HEK293 (cell line): ENCODE results near the gene P2RY11.

ENCODE experiments used
- BCL6B ChIP-seq: fragments of 450-650 bp; formaldehyde crosslinking; IDR thresholded peaks from 2 replicates; pipeline ENCODE4 v1.5.1; 2017; ENCODE audit warnings: missing biosample characterization, missing genetic modification characterization
- GLIS1 ChIP-seq: fragments of 450-650 bp; formaldehyde crosslinking; IDR thresholded peaks from 2 replicates; pipeline ENCODE4 v1.5.1; 2016; ENCODE audit warnings: missing biosample characterization, missing genetic modification characterization
- MZF1 ChIP-seq: fragments of 450-650 bp; formaldehyde crosslinking; IDR thresholded peaks from 2 replicates; pipeline ENCODE4 v1.5.1; 2017; ENCODE audit warnings: missing biosample characterization, missing genetic modification characterization, borderline replicate concordance
- SCRT1 ChIP-seq: fragments of 450-650 bp; formaldehyde crosslinking; IDR thresholded peaks from 2 replicates; pipeline ENCODE4 v1.5.1; 2016; ENCODE audit warnings: missing biosample characterization, missing genetic modification characterization, borderline replicate concordance
- SP7 ChIP-seq: fragments of 450-650 bp; formaldehyde crosslinking; IDR thresholded peaks from 2 replicates; pipeline ENCODE4 v1.5.1; 2016; ENCODE audit warnings: missing biosample characterization, missing genetic modification characterization
- YY2 ChIP-seq: fragments of 450-650 bp; formaldehyde crosslinking; IDR thresholded peaks from 2 replicates; pipeline ENCODE4 v1.5.1; 2016; ENCODE audit warnings: missing biosample characterization, missing genetic modification characterization
- ZBTB10 ChIP-seq: fragments of 450-650 bp; formaldehyde crosslinking; IDR thresholded peaks from 2 replicates; pipeline ENCODE4 v1.5.1; 2016; ENCODE audit warnings: missing biosample characterization, missing genetic modification characterization
- ZBTB11 ChIP-seq: fragments of 450-650 bp; formaldehyde crosslinking; conservative IDR thresholded peaks from 2 replicates; pipeline ENCODE4 v1.5.1; 2016; ENCODE audit warnings: low read depth, missing biosample characterization, missing genetic modification characterization
- ZBTB17 ChIP-seq: fragments of 450-650 bp; formaldehyde crosslinking; IDR thresholded peaks from 2 replicates; pipeline ENCODE4 v1.5.1; 2016; ENCODE audit warnings: missing biosample characterization, missing genetic modification characterization
- ZBTB44 ChIP-seq: fragments of 450-650 bp; IDR thresholded peaks from 2 replicates; pipeline ENCODE4 v1.5.1; 2018; ENCODE audit warnings: missing biosample characterization, mild to moderate bottlenecking, missing genetic modification characterization
- ZBTB49 ChIP-seq: fragments of 450-650 bp; formaldehyde crosslinking; IDR thresholded peaks from 2 replicates; pipeline ENCODE4 v1.5.1; 2016; ENCODE audit warnings: missing biosample characterization, missing genetic modification characterization, low read depth
- ZFP41 ChIP-seq: fragments of 450-650 bp; formaldehyde crosslinking; IDR thresholded peaks from 2 replicates; pipeline ENCODE4 v1.5.1; 2016; ENCODE audit warnings: missing biosample characterization, missing genetic modification characterization, borderline replicate concordance
- ZNF138 ChIP-seq: fragments of 450-650 bp; formaldehyde crosslinking; IDR thresholded peaks from 2 replicates; pipeline ENCODE4 v1.5.1; 2016; ENCODE audit warnings: missing biosample characterization, missing genetic modification characterization, borderline replicate concordance
- ZNF16 ChIP-seq: fragments of 450-650 bp; formaldehyde crosslinking; IDR thresholded peaks from 2 replicates; pipeline ENCODE4 v1.5.1; 2016; ENCODE audit warnings: low read depth, missing biosample characterization, missing genetic modification characterization
- ZNF18 ChIP-seq: fragments of 450-650 bp; formaldehyde crosslinking; IDR thresholded peaks from 2 replicates; pipeline ENCODE4 v1.5.1; 2016; ENCODE audit warnings: missing biosample characterization, missing genetic modification characterization
- ZNF341 ChIP-seq: fragments of 450-650 bp; formaldehyde crosslinking; IDR thresholded peaks from 2 replicates; pipeline ENCODE4; 2016; ENCODE audit warnings: low read depth, missing biosample characterization, missing genetic modification characterization
- ZNF394 ChIP-seq: fragments of 450-650 bp; formaldehyde crosslinking; IDR thresholded peaks from 2 replicates; pipeline ENCODE4 v1.5.1; 2016; ENCODE audit warnings: missing biosample characterization, missing genetic modification characterization, mild to moderate bottlenecking, moderate library complexity, borderline replicate concordance
- ZNF488 ChIP-seq: fragments of 450-650 bp; formaldehyde crosslinking; IDR thresholded peaks from 2 replicates; pipeline ENCODE4 v1.5.1; 2016; ENCODE audit warnings: missing biosample characterization, missing genetic modification characterization
- ZNF529 ChIP-seq: fragments of 450-650 bp; formaldehyde crosslinking; IDR thresholded peaks from 2 replicates; pipeline ENCODE4 v1.5.1; 2017; ENCODE audit warnings: missing genetic modification characterization, missing biosample characterization; ENCODE audit not compliant: insufficient replicate concordance
- ZNF571 ChIP-seq: fragments of 450-650 bp; formaldehyde crosslinking; IDR thresholded peaks from 2 replicates; pipeline ENCODE4 v1.5.0; 2017; ENCODE audit warnings: missing biosample characterization, missing genetic modification characterization
- ZNF623 ChIP-seq: fragments of 450-650 bp; formaldehyde crosslinking; IDR thresholded peaks from 2 replicates; pipeline ENCODE4 v1.5.1; 2016; ENCODE audit warnings: missing biosample characterization, missing genetic modification characterization
- ZNF624 ChIP-seq: fragments of 450-650 bp; formaldehyde crosslinking; IDR thresholded peaks from 2 replicates; pipeline ENCODE4 v1.5.1; 2017; ENCODE audit warnings: missing biosample characterization, missing genetic modification characterization
- ZNF670 ChIP-seq: fragments of 450-650 bp; formaldehyde crosslinking; IDR thresholded peaks from 2 replicates; pipeline ENCODE4 v1.5.1; 2016; ENCODE audit warnings: missing biosample characterization, missing genetic modification characterization, low read depth
- ZSCAN23 ChIP-seq: fragments of 450-650 bp; formaldehyde crosslinking; IDR thresholded peaks from 2 replicates; pipeline ENCODE4 v1.5.1; 2016; ENCODE audit warnings: missing biosample characterization, missing genetic modification characterization

Gene P2RY11

GRCh38 chr19:10106100-10106936 is 5.2 kb upstream of the P2RY11 start, which contains the start of gene PPAN (continued):
- TF ChIP-seq ZFP41 (no peak), ZNF529 (tag by site-specific recombination) (no peak), SP7 (tag by site-specific recombination) (peak; percentile 69; the same call in 1 of the 2 replicates), ZNF341 (tag by site-specific recombination) (peak; percentile 71), ZBTB11 (tag by site-specific recombination) (peak; percentile 97), ZNF18 (tag by site-specific recombination) (no peak), BCL6B (tag by site-specific recombination) (no peak), ZNF571 (tag by site-specific recombination) (no peak), ZNF138 (no peak), ZNF624 (no peak), ZNF623 (tag by site-specific recombination) (no peak), ZNF670 (tag by site-specific recombination) (no peak), ZNF16 (tag by site-specific recombination) (no peak), SCRT1 (tag by site-specific recombination) (no peak), ZBTB10 (tag by site-specific recombination) (no peak), ZBTB49 (tag by site-specific recombination) (no peak), ZSCAN23 (tag by site-specific recombination) (no peak), MZF1 (tag by site-specific recombination) (no peak), GLIS1 (tag by site-specific recombination) (peak; percentile 89), YY2 (tag by site-specific recombination) (0 out of 2 replicates have a peak, but pooled peaks have one; percentile 44), ZBTB17 (tag by site-specific recombination) (peak; percentile 50), ZNF488 (tag by site-specific recombination) (no peak), ZNF394 (peak; percentile 29; the same call in 1 of the 2 replicates), ZBTB44 (tag by site-specific recombination) (no peak)
